Testis (tissue), 3 donors: ENCODE results near the gene KCNAB1. TPM values are rescaled to one million over a fixed set of nuclear protein-coding genes. Genes with fewer than 3 reads are reported as not detected.

Experiments used
- DNase-seq: peaks from one replicate; pipeline ENCODE4 v3.0.0-alpha.2; 2019
- H3K27ac ChIP-seq, 2 donors: fragments of 200-600 bp; sonication (generic); one replicate each; pipeline ENCODE4 v1.5.1; 2019
- H3K27me3 ChIP-seq: fragments of 200-600 bp; sonication (generic); one replicate; pipeline ENCODE4 v1.5.1; 2019
- H3K36me3 ChIP-seq: fragments of 200-600 bp; sonication (generic); one replicate; pipeline ENCODE4 v1.5.1; 2017; ENCODE audit warnings: low read depth; ENCODE audit errors: missing control alignments
- H3K4me1 ChIP-seq: fragments of 200-600 bp; sonication (generic); one replicate; pipeline ENCODE4 v1.5.1; 2019
- H3K4me3 ChIP-seq, 2 donors: fragments of 200-600 bp; sonication (generic); one replicate each; pipeline ENCODE4 v1.5.1; 2017 to 2019
- H3K9me3 ChIP-seq: fragments of 200-600 bp; sonication (generic); one replicate; pipeline ENCODE4 v1.5.1; 2017
- POLR2A ChIP-seq: fragments of 450-650 bp; IDR thresholded peaks from one replicate; pipeline ENCODE4 v1.6.1; 2017; ENCODE audit warnings: antibody characterized with exemption, mild to moderate bottlenecking, moderate library complexity
- WGBS, 2 donors: methylation state at CpG; one replicate each; pipeline ENCODE4 v1.1.5; 2018; 5-methylcytosine and 5-hydroxymethylcytosine counted together
- intact Hi-C: fragments of 100-400 bp; cut with DNase I; formaldehyde crosslinking; loops from one replicate; pipeline ENCODE4 v1.15.1; 2023; ENCODE audit warnings: low total_unique reads
- polyA plus RNA-seq: library from polyadenylated mRNA; stranded (reverse); fragments of 350-450 nt; fragmentation: Illumina TruSeq; extraction: RNeasy Lipid Tissue Mini Kit (QIAGEN cat#74804); gene quantifications from one replicate; pipeline ENCODE4 v1.2.3, GENCODE V29; 2014; ENCODE audit warnings: low read depth, low replicate concordance; ENCODE audit not compliant: insufficient read depth
- total RNA-seq, 2 donors: library from RNA; depleted of rRNA; stranded (reverse); fragments of >200 nt; gene quantifications; one replicate each; pipeline ENCODE4 v1.2.3, GENCODE V29; 2016
- TF ChIP-seq, protein P1 (sequence below), 3 experiments: fragments of 450-650 bp in 2 of 3; fragments of 200-600 bp in 1 of 3; sonication (generic) in 1 of 3; IDR thresholded peaks; one replicate each; pipeline ENCODE4 v1.5.1; 2016 to 2019; ENCODE audit warnings: antibody characterized with exemption in 3 of 3, mild to moderate bottlenecking in 2 of 3, moderate library complexity in 1 of 3

KCNAB1 gene
- total and polyA plus RNA-seq, 3 donors from 2014 or later = 3.8 to 8.9 (median 5.7) TPM

GRCh38 chr3:156106721-156107373 is 13.5 kb upstream of the KCNAB1 start:
- Histone ChIP-seq H3K4me1 (peaks cover 7% of the 10 kb centered on the region), H3K27ac (no peak overlapping the region), H3K9me3 (no peaks in the 10 kb centered on the region), H3K27me3 (no peaks in the 10 kb centered on the region), H3K4me3 (no peak overlapping the region), H3K36me3 (no peaks in the 10 kb centered on the region)
- no peak for DNase-seq
- TF ChIP-seq, protein P1, sequence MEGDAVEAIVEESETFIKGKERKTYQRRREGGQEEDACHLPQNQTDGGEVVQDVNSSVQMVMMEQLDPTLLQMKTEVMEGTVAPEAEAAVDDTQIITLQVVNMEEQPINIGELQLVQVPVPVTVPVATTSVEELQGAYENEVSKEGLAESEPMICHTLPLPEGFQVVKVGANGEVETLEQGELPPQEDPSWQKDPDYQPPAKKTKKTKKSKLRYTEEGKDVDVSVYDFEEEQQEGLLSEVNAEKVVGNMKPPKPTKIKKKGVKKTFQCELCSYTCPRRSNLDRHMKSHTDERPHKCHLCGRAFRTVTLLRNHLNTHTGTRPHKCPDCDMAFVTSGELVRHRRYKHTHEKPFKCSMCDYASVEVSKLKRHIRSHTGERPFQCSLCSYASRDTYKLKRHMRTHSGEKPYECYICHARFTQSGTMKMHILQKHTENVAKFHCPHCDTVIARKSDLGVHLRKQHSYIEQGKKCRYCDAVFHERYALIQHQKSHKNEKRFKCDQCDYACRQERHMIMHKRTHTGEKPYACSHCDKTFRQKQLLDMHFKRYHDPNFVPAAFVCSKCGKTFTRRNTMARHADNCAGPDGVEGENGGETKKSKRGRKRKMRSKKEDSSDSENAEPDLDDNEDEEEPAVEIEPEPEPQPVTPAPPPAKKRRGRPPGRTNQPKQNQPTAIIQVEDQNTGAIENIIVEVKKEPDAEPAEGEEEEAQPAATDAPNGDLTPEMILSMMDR (IDR thresholded peaks at IDR 0.05) = no peak
- 69 to 82% methylated on average over 7 of the region's 7 CpGs for WGBS, 2 donors
- intact Hi-C loops = no loop called here

DNA sequence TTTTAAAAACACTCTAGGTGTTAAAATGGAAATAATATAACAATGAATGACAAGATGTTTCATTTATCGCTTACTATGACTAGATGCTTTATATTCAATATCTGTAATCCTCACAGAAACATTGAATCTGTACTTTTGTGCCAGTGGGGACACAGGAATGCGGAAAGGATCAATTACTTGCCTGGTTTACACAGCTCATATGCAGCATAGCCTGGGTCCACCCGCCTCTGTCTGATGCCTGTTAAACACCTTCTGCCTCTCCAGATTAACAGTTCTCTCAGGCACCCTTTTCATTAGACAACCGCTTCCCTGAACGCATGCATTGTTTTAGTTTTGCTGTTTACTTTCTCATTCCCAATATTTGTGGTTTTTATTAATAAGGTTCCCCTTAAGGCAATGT is 12.9 kb upstream of the KCNAB1 start:
- Histone ChIP-seq H3K36me3 (no peaks in the 10 kb centered on the region), H3K27ac (no peak overlapping the region), H3K9me3 (no peaks in the 10 kb centered on the region), H3K4me1 (peaks cover 7% of the 10 kb centered on the region), H3K4me3 (no peak overlapping the region), H3K27me3 (no peaks in the 10 kb centered on the region)
- intact Hi-C loops = no loop called here
- no peak for DNase-seq
- WGBS, 2 donors = 84 to 88% methylated on average over 5 of the region's 5 CpGs
- no peak for TF ChIP-seq POLR2A
- TF ChIP-seq, protein P1 (IDR thresholded peaks at IDR 0.05) = no peak

GRCh38 chr3:156108616-156109015 is 11.8 kb upstream of the KCNAB1 start:
- Histone ChIP-seq H3K27me3 (no peaks in the 10 kb centered on the region), H3K36me3 (no peaks in the 10 kb centered on the region), H3K9me3 (no peaks in the 10 kb centered on the region), H3K27ac (no peak overlapping the region), H3K4me1 (peaks cover 7% of the 10 kb centered on the region), H3K4me3 (no peak overlapping the region)
- WGBS, 2 donors = 75 to 80% methylated on average over 3 of the region's 3 CpGs
- intact Hi-C loops = no loop called here
- no peak for TF ChIP-seq POLR2A
- no peak for DNase-seq

GRCh38 chr3:156109989-156110388 is 10.4 kb upstream of the KCNAB1 start:
- intact Hi-C loops = no loop called here
- 62 to 80% methylated on average over 9 of the region's 9 CpGs for WGBS, 2 donors
- H3K4me1 ChIP-seq = peaks cover 7% of the 10 kb centered on the region
- no peak for DNase-seq
- H3K27me3 ChIP-seq = no peaks in the 10 kb centered on the region
- TF ChIP-seq POLR2A = no peak
- TF ChIP-seq, protein P1 (IDR thresholded peaks at IDR 0.05) = no peak
- no peaks in the 10 kb centered on the region for H3K9me3 ChIP-seq
- no peak overlapping the region for H3K27ac ChIP-seq
- no peaks in the 10 kb centered on the region for H3K36me3 ChIP-seq
- H3K4me3 ChIP-seq = no peak overlapping the region

GRCh38 chr3:156126467-156126866 is 6.1 kb downstream of the KCNAB1 start:
- Histone ChIP-seq H3K27ac (no peak overlapping the region), H3K4me1 (peaks cover 2% of the 10 kb centered on the region), H3K9me3 (no peaks in the 10 kb centered on the region), H3K27me3 (no peaks in the 10 kb centered on the region), H3K4me3 (no peak overlapping the region), H3K36me3 (no peaks in the 10 kb centered on the region)
- DNase-seq = no peak
- intact Hi-C loops = no loop called here
- 85 to 89% methylated on average over 2 to 3 of the region's 3 CpGs for WGBS, 2 donors
- TF ChIP-seq, protein P1 (IDR thresholded peaks at IDR 0.05) = no peak
- TF ChIP-seq POLR2A = no peak
